ENCODE results near the gene EXOC1L. TPM values are rescaled to one million over a fixed set of nuclear protein-coding genes. Genes with fewer than 3 reads are reported as not detected.
"Not testable (repeated sequence)": the region's sequence is repeated elsewhere in the genome, so short reads cannot be mapped to it uniquely, and the experiment has no call there.

EXOC1L gene
- total RNA-seq, 1 donor from 2014 or later, result not detected

GRCh38 chr4:55834086-55834795, 14.7 kb downstream of the EXOC1L start:
- TF ChIP-seq, protein P1, sequence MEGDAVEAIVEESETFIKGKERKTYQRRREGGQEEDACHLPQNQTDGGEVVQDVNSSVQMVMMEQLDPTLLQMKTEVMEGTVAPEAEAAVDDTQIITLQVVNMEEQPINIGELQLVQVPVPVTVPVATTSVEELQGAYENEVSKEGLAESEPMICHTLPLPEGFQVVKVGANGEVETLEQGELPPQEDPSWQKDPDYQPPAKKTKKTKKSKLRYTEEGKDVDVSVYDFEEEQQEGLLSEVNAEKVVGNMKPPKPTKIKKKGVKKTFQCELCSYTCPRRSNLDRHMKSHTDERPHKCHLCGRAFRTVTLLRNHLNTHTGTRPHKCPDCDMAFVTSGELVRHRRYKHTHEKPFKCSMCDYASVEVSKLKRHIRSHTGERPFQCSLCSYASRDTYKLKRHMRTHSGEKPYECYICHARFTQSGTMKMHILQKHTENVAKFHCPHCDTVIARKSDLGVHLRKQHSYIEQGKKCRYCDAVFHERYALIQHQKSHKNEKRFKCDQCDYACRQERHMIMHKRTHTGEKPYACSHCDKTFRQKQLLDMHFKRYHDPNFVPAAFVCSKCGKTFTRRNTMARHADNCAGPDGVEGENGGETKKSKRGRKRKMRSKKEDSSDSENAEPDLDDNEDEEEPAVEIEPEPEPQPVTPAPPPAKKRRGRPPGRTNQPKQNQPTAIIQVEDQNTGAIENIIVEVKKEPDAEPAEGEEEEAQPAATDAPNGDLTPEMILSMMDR (conservative IDR thresholded peaks at IDR 0.05), result no peak
- H3K27me3 Mint-ChIP-seq (ENCODE audit: low read depth), result peaks cover 30% of the 10 kb centered on the region
- H3K4me3 Mint-ChIP-seq, result no peak overlapping the region
- DNase-seq (ENCODE audit: low read depth, low spot score), result no peak
- no peaks in the 10 kb centered on the region for H3K4me1 Mint-ChIP-seq
- H3K27ac Mint-ChIP-seq (ENCODE audit: unreplicated experiment), result no peak overlapping the region
- H3K36me3 Mint-ChIP-seq (ENCODE audit: low read depth), result no peaks in the 10 kb centered on the region
- peaks cover 5% of the 10 kb centered on the region for H3K9me3 Mint-ChIP-seq

GRCh38 chr4:55837903-55838302, 18.3 kb downstream of the EXOC1L start:
- DNase-seq (ENCODE audit: low read depth, low spot score), result no peak
- no peak overlapping the region for H3K4me3 Mint-ChIP-seq
- peaks cover 5% of the 10 kb centered on the region for H3K9me3 Mint-ChIP-seq
- H3K36me3 Mint-ChIP-seq (ENCODE audit: low read depth), result no peaks in the 10 kb centered on the region
- H3K27ac Mint-ChIP-seq (ENCODE audit: unreplicated experiment), result no peak overlapping the region
- peaks cover 6% of the 10 kb centered on the region for H3K4me1 Mint-ChIP-seq
- TF ChIP-seq, protein P1 (conservative IDR thresholded peaks at IDR 0.05), result no peak
- peaks cover 10% of the 10 kb centered on the region for H3K27me3 Mint-ChIP-seq (ENCODE audit: low read depth)

- peaks cover 6% of the 10 kb centered on the region for H3K4me1 Mint-ChIP-seq
- peaks cover 10% of the 10 kb centered on the region for H3K27me3 Mint-ChIP-seq (ENCODE audit: low read depth)
- no peak for DNase-seq (ENCODE audit: low read depth, low spot score)
- peaks cover 5% of the 10 kb centered on the region for H3K9me3 Mint-ChIP-seq
- no peaks in the 10 kb centered on the region for H3K36me3 Mint-ChIP-seq (ENCODE audit: low read depth)
- no peak overlapping the region for H3K27ac Mint-ChIP-seq (ENCODE audit: unreplicated experiment)
- TF ChIP-seq, protein P1 (conservative IDR thresholded peaks at IDR 0.05), result no peak
- H3K4me3 Mint-ChIP-seq, result no peak overlapping the region
Observed at GRCh38 chr4:55838356-55838755, 18.8 kb downstream of the EXOC1L start.

- DNase-seq (ENCODE audit: low read depth, low spot score), result no peak
- Mint-ChIP-seq H3K27ac (ENCODE audit: unreplicated experiment) (no peak overlapping the region), H3K9me3 (peaks cover 5% of the 10 kb centered on the region), H3K36me3 (ENCODE audit: low read depth) (no peaks in the 10 kb centered on the region), H3K27me3 (ENCODE audit: low read depth) (peaks cover 7% of the 10 kb centered on the region), H3K4me3 (no peak overlapping the region), H3K4me1 (peaks cover 6% of the 10 kb centered on the region)
- TF ChIP-seq, protein P1 (conservative IDR thresholded peaks at IDR 0.05), result no peak
Observed at GRCh38 chr4:55838952-55839351, 19.4 kb downstream of the EXOC1L start.

DNA sequence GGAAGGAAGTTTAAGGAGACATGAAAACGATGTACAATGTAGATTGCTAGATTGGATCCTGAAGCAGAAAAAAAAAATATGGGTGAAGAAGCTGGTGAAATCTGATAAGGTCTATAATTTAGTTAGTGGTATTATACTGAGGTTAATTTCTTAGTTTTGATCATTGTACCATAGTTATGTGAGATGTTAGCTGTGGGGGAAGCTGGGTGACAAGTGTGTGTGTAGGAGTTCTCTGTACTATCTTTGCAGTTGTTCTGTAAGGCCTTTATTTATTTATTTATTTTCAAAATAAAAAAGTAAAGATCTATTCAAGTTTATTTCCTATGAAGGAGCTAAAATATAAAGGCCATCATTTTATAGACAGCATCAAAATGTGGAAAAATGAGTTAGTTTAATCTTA, 21.4 kb downstream of the EXOC1L start:
- Mint-ChIP-seq H3K9me3 (peaks cover 2% of the 10 kb centered on the region), H3K27me3 (ENCODE audit: low read depth) (peaks cover 2% of the 10 kb centered on the region), H3K27ac (ENCODE audit: unreplicated experiment) (no peak overlapping the region), H3K36me3 (ENCODE audit: low read depth) (no peaks in the 10 kb centered on the region), H3K4me1 (peaks cover 6% of the 10 kb centered on the region), H3K4me3 (peak overlapping the region; percentile 78)
- TF ChIP-seq, protein P1 (conservative IDR thresholded peaks at IDR 0.05), result no peak
- DNase-seq (ENCODE audit: low read depth, low spot score), result no peak

GRCh38 chr4:55841373-55842239, 22.0 kb downstream of the EXOC1L start:
- H3K36me3 Mint-ChIP-seq (ENCODE audit: low read depth); H3K4me1 Mint-ChIP-seq; DNase-seq (ENCODE audit: low read depth, low spot score); H3K27me3 Mint-ChIP-seq (ENCODE audit: low read depth); H3K9me3 Mint-ChIP-seq: not testable (repeated sequence)
- Mint-ChIP-seq H3K4me3 (peak overlapping the region; percentile 78), H3K27ac (ENCODE audit: unreplicated experiment) (peak overlapping the region; percentile 93)

DNA sequence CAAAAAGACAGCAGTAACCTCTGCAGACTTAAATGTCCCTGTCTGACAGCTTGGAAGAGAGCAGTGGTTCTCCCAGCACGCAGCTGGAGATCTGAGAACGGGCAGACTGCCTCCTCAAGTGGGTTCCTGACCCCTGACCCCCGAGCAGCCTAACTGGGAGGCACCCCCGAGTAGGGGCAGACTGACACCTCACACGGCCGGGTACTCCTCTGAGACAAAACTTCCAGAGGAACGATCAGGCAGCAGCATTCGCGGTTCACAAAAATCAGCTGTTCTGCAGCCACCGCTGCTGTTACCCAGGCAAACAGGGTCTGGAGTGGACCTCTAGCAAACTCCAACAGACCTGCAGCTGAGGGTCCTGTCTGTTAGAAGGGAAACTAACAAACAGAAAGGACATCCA, 22.7 kb downstream of the EXOC1L start:
- not testable (repeated sequence) for DNase-seq (ENCODE audit: low read depth, low spot score); H3K36me3 Mint-ChIP-seq (ENCODE audit: low read depth); H3K27ac Mint-ChIP-seq (ENCODE audit: unreplicated experiment); H3K4me1 Mint-ChIP-seq; H3K27me3 Mint-ChIP-seq (ENCODE audit: low read depth); H3K9me3 Mint-ChIP-seq
- H3K4me3 Mint-ChIP-seq, result peak overlapping the region; percentile 44

All from neural crest cell (in vitro differentiated cells).